Measurements from ENCODE around the gene CPLX3.

DNA sequence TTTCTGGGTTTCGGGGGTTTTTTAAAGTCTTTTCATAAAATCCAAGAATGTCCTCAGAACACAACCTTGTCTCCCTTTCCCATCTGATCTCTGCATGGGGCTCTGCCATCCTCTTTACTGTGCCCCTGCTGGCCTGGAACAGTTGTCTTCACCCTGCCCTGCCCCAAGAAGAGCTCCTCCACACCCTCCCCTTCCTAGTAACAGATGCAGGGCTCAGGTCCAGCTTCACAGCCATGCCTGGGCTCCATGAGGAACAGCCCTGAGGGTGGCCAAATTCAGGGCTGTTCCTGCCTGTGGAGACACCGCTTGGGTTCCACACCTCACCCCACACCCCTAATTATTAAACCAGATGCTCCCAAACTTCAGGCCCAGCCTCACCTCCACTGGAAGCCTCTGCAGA lies 29.4 kb downstream of the CPLX3 start:
- no peak for TF ChIP-seq POLR2A (IDR thresholded peaks at IDR 0.05)
- TF ChIP-seq, protein P1, sequence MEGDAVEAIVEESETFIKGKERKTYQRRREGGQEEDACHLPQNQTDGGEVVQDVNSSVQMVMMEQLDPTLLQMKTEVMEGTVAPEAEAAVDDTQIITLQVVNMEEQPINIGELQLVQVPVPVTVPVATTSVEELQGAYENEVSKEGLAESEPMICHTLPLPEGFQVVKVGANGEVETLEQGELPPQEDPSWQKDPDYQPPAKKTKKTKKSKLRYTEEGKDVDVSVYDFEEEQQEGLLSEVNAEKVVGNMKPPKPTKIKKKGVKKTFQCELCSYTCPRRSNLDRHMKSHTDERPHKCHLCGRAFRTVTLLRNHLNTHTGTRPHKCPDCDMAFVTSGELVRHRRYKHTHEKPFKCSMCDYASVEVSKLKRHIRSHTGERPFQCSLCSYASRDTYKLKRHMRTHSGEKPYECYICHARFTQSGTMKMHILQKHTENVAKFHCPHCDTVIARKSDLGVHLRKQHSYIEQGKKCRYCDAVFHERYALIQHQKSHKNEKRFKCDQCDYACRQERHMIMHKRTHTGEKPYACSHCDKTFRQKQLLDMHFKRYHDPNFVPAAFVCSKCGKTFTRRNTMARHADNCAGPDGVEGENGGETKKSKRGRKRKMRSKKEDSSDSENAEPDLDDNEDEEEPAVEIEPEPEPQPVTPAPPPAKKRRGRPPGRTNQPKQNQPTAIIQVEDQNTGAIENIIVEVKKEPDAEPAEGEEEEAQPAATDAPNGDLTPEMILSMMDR (IDR thresholded peaks at IDR 0.05), result no peak
